Glutamatergic neuron (in vitro differentiated cells): Measurements from ENCODE around the gene ZDHHC24. TPM values are rescaled to one million over a fixed set of nuclear protein-coding genes. Genes with fewer than 3 reads are reported as not detected.

Experiments used
- DNase-seq: peaks from one replicate; pipeline ENCODE4 v3.0.0; 2022
- H3K27ac Mint-ChIP-seq: one replicate; pipeline ENCODE4 v1.8.0; 2020; ENCODE audit warnings: mild to moderate bottlenecking, mixed read lengths, inconsistent platforms; ENCODE audit not compliant: unreplicated experiment
- H3K27me3 Mint-ChIP-seq: one replicate; pipeline ENCODE4 v1.8.0; 2020; ENCODE audit warnings: mild to moderate bottlenecking, moderate library complexity, mixed read lengths, inconsistent platforms; ENCODE audit not compliant: unreplicated experiment
- H3K36me3 Mint-ChIP-seq: one replicate; pipeline ENCODE4 v1.8.0; 2020; ENCODE audit warnings: mild to moderate bottlenecking, mixed read lengths, inconsistent platforms; ENCODE audit not compliant: unreplicated experiment
- H3K4me1 Mint-ChIP-seq: one replicate; pipeline ENCODE4 v1.8.0; 2020; ENCODE audit warnings: mild to moderate bottlenecking, low read depth, mixed read lengths, inconsistent platforms; ENCODE audit not compliant: unreplicated experiment
- H3K4me3 Mint-ChIP-seq: one replicate; pipeline ENCODE4 v1.8.0; 2020; ENCODE audit warnings: mild to moderate bottlenecking, mixed read lengths, inconsistent platforms; ENCODE audit not compliant: unreplicated experiment
- H3K9me3 Mint-ChIP-seq: one replicate; pipeline ENCODE4 v1.8.0; 2020; ENCODE audit warnings: mild to moderate bottlenecking, moderate library complexity, mixed read lengths, inconsistent platforms; ENCODE audit not compliant: unreplicated experiment
- CTCF ChIP-seq: fragments of 200-600 bp; sonication (generic); IDR thresholded peaks from one replicate; pipeline ENCODE4 v1.5.0; 2021; ENCODE audit not compliant: partially characterized antibody, unreplicated experiment
- total RNA-seq: library from RNA; stranded (reverse); fragmentation: NEBNext Ultra II Directional; extraction: Animal tissue kit (Norgen Biotek cat#: 25700); gene quantifications from one replicate; pipeline ENCODE4 v1.2.1, GENCODE V29; 2021; ENCODE audit not compliant: unreplicated experiment

Gene ZDHHC24
- total RNA-seq, 1 donor from 2014 or later, result 11.5 TPM

- no peaks in the 10 kb centered on the region for H3K9me3 Mint-ChIP-seq
These were observed 16.2 kb downstream of the ZDHHC24 start for GRCh38 chr11:66529655-66530054.

GRCh38 chr11:66529069-66529468 lies 16.8 kb downstream of the ZDHHC24 start:
- no peak for TF ChIP-seq CTCF
- H3K4me1 Mint-ChIP-seq, result no peaks in the 10 kb centered on the region
- no peaks in the 10 kb centered on the region for H3K9me3 Mint-ChIP-seq
- no peak for DNase-seq
- peaks cover 4% of the 10 kb centered on the region for H3K27me3 Mint-ChIP-seq
- no peak overlapping the region for H3K4me3 Mint-ChIP-seq
- H3K27ac Mint-ChIP-seq, result no peak overlapping the region
- H3K36me3 Mint-ChIP-seq, result no peaks in the 10 kb centered on the region

More at GRCh38 chr11:66529655-66530054, 16.2 kb downstream of the ZDHHC24 start:
- no peak overlapping the region for H3K27ac Mint-ChIP-seq
- no peak overlapping the region for H3K4me3 Mint-ChIP-seq
- H3K36me3 Mint-ChIP-seq, result no peaks in the 10 kb centered on the region
- H3K4me1 Mint-ChIP-seq, result no peaks in the 10 kb centered on the region
- TF ChIP-seq CTCF, result no peak
- peaks cover 4% of the 10 kb centered on the region for H3K27me3 Mint-ChIP-seq
- DNase-seq, result no peak

GRCh38 chr11:66524304-66525040 lies 21.4 kb downstream of the ZDHHC24 start:
- no peak for DNase-seq
- H3K27me3 Mint-ChIP-seq, result no peaks in the 10 kb centered on the region
- H3K27ac Mint-ChIP-seq, result no peak overlapping the region
- no peaks in the 10 kb centered on the region for H3K9me3 Mint-ChIP-seq
- H3K4me1 Mint-ChIP-seq, result no peaks in the 10 kb centered on the region
- no peaks in the 10 kb centered on the region for H3K36me3 Mint-ChIP-seq
- TF ChIP-seq CTCF, result no peak
- no peak overlapping the region for H3K4me3 Mint-ChIP-seq

- H3K4me1 Mint-ChIP-seq, result no peaks in the 10 kb centered on the region
- no peaks in the 10 kb centered on the region for H3K9me3 Mint-ChIP-seq
- no peak overlapping the region for H3K4me3 Mint-ChIP-seq
- no peaks in the 10 kb centered on the region for H3K27me3 Mint-ChIP-seq
- TF ChIP-seq CTCF, result no peak
- H3K36me3 Mint-ChIP-seq, result no peaks in the 10 kb centered on the region
- H3K27ac Mint-ChIP-seq, result no peak overlapping the region
- no peak for DNase-seq
These were observed 22.2 kb downstream of the ZDHHC24 start for GRCh38 chr11:66523611-66524010.

GRCh38 chr11:66510990-66511339 lies 34.9 kb downstream of the ZDHHC24 start:
- Mint-ChIP-seq H3K27me3 (peaks cover 7% of the 10 kb centered on the region), H3K4me3 (peak overlapping the region; percentile 98), H3K36me3 (no peaks in the 10 kb centered on the region), H3K27ac (peak overlapping the region; percentile 93), H3K4me1 (peaks cover 7% of the 10 kb centered on the region), H3K9me3 (no peaks in the 10 kb centered on the region)
- TF ChIP-seq CTCF, result no peak
- no peak for DNase-seq
